GM12878 (cell line): ENCODE results near the gene CARMIL3. TPM values are rescaled to one million over a fixed set of nuclear protein-coding genes. Genes with fewer than 3 reads are reported as not detected.

Source experiments
- ATAC-seq: fragments of 200-7000 bp; cut with Tn5 transposase; 3 replicates; pipeline ENCODE4 v1.9.1; 2020; ENCODE audit warnings: mild to moderate bottlenecking, moderate library complexity
- BruUV-seq: library from RNA; stranded (reverse); fragments of 400-500 nt; replicated peaks from 2 replicates; lab custom pipeline; 2021; lab: Mats Ljungman, UMichigan
- CTCF ChIA-PET: fragments of 300-600 bp; sonication (Branson Sonifier 250); formaldehyde crosslinking; extraction: SDS; loops from one replicate; lab custom pipeline; 2021; ENCODE audit warnings: inconsistent platforms; lab: Yijun Ruan, JAX
- POLR2A ChIA-PET: fragments of 350-600 bp; formaldehyde crosslinking; extraction: SDS; loops from one replicate; lab custom pipeline; 2021; ENCODE audit warnings: inconsistent platforms; lab: Charles Lee
- RAD21 ChIA-PET: fragments of 300-600 bp; sonication (Branson Sonifier 250); formaldehyde crosslinking; loops from one replicate; lab custom pipeline; 2023; ENCODE audit warnings: antibody characterized with exemption; ENCODE audit not compliant: unreplicated experiment; lab: Charles Lee
- SMC1A ChIA-PET: fragments of 300-600 bp; sonication (Branson Sonifier 250); formaldehyde crosslinking; loops from one replicate; lab custom pipeline; 2023; ENCODE audit not compliant: unreplicated experiment, uncharacterized antibody; lab: Charles Lee
- DNase-seq: peaks from one replicate; pipeline ENCODE4 v3.0.0-alpha.2; 2011; ENCODE audit warnings: low read depth, low spot score
- FAIRE-seq: peaks from 3 replicates; lab custom pipeline; 2011; peaks lifted over from hg19 to GRCh38; lab: Jason Lieb, UNC
- H2AFZ ChIP-seq: 2 replicates; pipeline ENCODE4 v1.6.0; 2011; ENCODE audit warnings: low read depth, low read length, control low read depth; ENCODE audit not compliant: control insufficient read depth
- H3K27ac ChIP-seq: 2 replicates; pipeline ENCODE4 v1.5.1; 2011; ENCODE audit warnings: control low read depth; ENCODE audit not compliant: control insufficient read depth, insufficient read depth
- H3K27me3 ChIP-seq, 2 experiments: replicated peaks in 1 of 2; 2 replicates each; pipeline versions ENCODE4 v1.6.0 to v1.6.1; 2011; ENCODE audit warnings: low read length in 1 of 2; ENCODE audit not compliant: control insufficient read depth in 2 of 2, insufficient read depth in 2 of 2
- H3K36me3 ChIP-seq, 2 experiments: 2 replicates each; pipeline ENCODE4 v1.5.1; 2011; ENCODE audit warnings: low read length in 1 of 2; ENCODE audit not compliant: control insufficient read depth in 2 of 2, insufficient read depth in 2 of 2
- H3K4me1 ChIP-seq: 2 replicates; pipeline ENCODE4 v1.6.1; 2011; ENCODE audit warnings: mild to moderate bottlenecking, low read length, moderate library complexity, mixed read lengths; ENCODE audit not compliant: control insufficient read depth, insufficient read depth
- H3K4me2 ChIP-seq: 2 replicates; pipeline ENCODE4 v1.6.0; 2011; ENCODE audit warnings: control low read depth; ENCODE audit not compliant: control insufficient read depth, insufficient read depth
- H3K4me3 ChIP-seq: fragments of 200-600 bp; sonication (generic); 2 replicates; pipeline ENCODE4 v1.5.1; 2016
- H3K79me2 ChIP-seq: 2 replicates; pipeline ENCODE4 v1.6.0; 2011; ENCODE audit warnings: low read length; ENCODE audit not compliant: control insufficient read depth, insufficient read depth
- H3K9ac ChIP-seq: 2 replicates; pipeline ENCODE4 v1.8.0; 2011; ENCODE audit warnings: low read length, control low read depth, mixed read lengths; ENCODE audit not compliant: control insufficient read depth, insufficient read depth
- H3K9me3 ChIP-seq: replicated peaks from 3 replicates; pipeline ENCODE4 v1.5.1; 2011; ENCODE audit warnings: mild to moderate bottlenecking, low read length; ENCODE audit not compliant: control insufficient read depth, insufficient read depth
- H4K20me1 ChIP-seq: 2 replicates; pipeline ENCODE4 v1.6.0; 2011; ENCODE audit not compliant: control insufficient read depth, insufficient read depth
- NFIC ChIP-seq: IDR thresholded peaks from 2 replicates; pipeline ENCODE4 v1.6.1; 2012; ENCODE audit warnings: low read depth, mild to moderate bottlenecking, inconsistent platforms, low read length, moderate library complexity
- RB1 ChIP-seq: fragments of 450-650 bp; formaldehyde crosslinking; IDR thresholded peaks from 2 replicates; pipeline ENCODE4 v1.6.1; 2017; ENCODE audit warnings: mild to moderate bottlenecking, borderline replicate concordance
- SRF ChIP-seq, 2 experiments: IDR thresholded peaks; 2 replicates each; pipeline ENCODE4 v1.6.1; 2011; ENCODE audit warnings: low read depth in 2 of 2, low read length in 2 of 2, mild to moderate bottlenecking in 1 of 2, moderate library complexity in 1 of 2
- TCF3 ChIP-seq: IDR thresholded peaks from 2 replicates; pipeline ENCODE4 v1.6.1; 2012; ENCODE audit warnings: low read depth, mild to moderate bottlenecking, low read length, borderline replicate concordance; ENCODE audit not compliant: insufficient read depth
- ZBTB33 ChIP-seq: fragments of 450-650 bp; IDR thresholded peaks from 2 replicates; pipeline ENCODE4 v1.6.1; 2017; ENCODE audit warnings: mild to moderate bottlenecking
- WGBS: methylation state at CpG from one replicate; pipeline ENCODE4 v1.1.6; 2016; ENCODE audit warnings: low lambda C conversion rate; ENCODE audit not compliant: insufficient replicate concordance, insufficient coverage; ENCODE audit errors: missing lambda C conversion rate; 5-methylcytosine and 5-hydroxymethylcytosine counted together
- in situ Hi-C: fragments of 300-500 bp; cut with MboI; formaldehyde crosslinking; loops from 9 replicates; pipeline ENCODE4 v1.14.3; 2018; ENCODE audit warnings: mixed read lengths
- intact Hi-C: fragments of 100-400 bp; cut with micrococcal nuclease; formaldehyde crosslinking; loops from one replicate; pipeline ENCODE4 v1.14.2; 2022; ENCODE audit not compliant: unreplicated experiment
- polyA plus RNA-seq, 11 experiments: library from polyadenylated mRNA; depleted of rRNA in 4 of 11; unstranded in 6 of 11; stranded (reverse) in 5 of 11; fragments of >200 nt; fragmentation: Nextera tagmentation in 4 of 11; fragmentation: Illumina TruSeq in 1 of 11; extraction: Ambion mirVana in 4 of 11; extraction: Trizol in 1 of 11; gene quantifications; 1 replicate in 1 of 11; 2 replicates in 10 of 11; pipeline versions ENCODE4 v1.2.1 to v1.2.3, GENCODE V29; 2011 to 2016; ENCODE audit warnings: inconsistent platforms in 2 of 11, missing spikeins in 2 of 11, low read depth in 1 of 11
- total RNA-seq, 4 experiments: library from RNA; depleted of rRNA in 3 of 4; stranded (reverse); fragments of >200 nt in 3 of 4; fragmentation: Illumina TruSeq in 1 of 4; extraction: Trizol in 1 of 4; gene quantifications; 2 replicates each; pipeline versions ENCODE4 v1.2.1 to v1.2.3, GENCODE V29; 2013 to 2021

The CARMIL3 gene
- total and polyA plus RNA-seq, 10 of the 15 experiments (the other 5 are each of a cell fraction or from before 2014, with no cell fraction given), result 0.09 to 0.32 (median 0.25) TPM; not detected in 3

GRCh38 chr14:24094841-24095270 lies 43.0 kb downstream of the CARMIL3 start:
- CTCF ChIA-PET, result interaction anchor here (0.7 to 11.2 kb wide), 11 partner anchors 9 to 506 kb away, joined by 3 to 294 read pairs (median 7); partner anchors contain the start of genes DCAF11, IRF9, NRL and PSME2
- TF ChIP-seq ZBTB33 (no peak), RB1 (0 out of 2 replicates have a peak, but pooled peaks have one; percentile 7), SRF (IDR thresholded peaks at IDR 0.05; ENCODE audit: low read depth in 2 of 2, low read length in 2 of 2) (no peak), NFIC (0 out of 2 replicates have a peak, but pooled peaks have one; percentile 49), TCF3 (0 out of 2 replicates have a peak, but pooled peaks have one; percentile 7)
- intact Hi-C loops (loop anchor here (1.0 to 5.0 kb wide), 3 partner anchors 19 to 202 kb away; partner anchors contain the start of genes DCAF11, DHRS1, IRF9 and NOP9), in situ Hi-C loops (loop anchor here (5.0 kb wide), 2 partner anchors 38 to 118 kb away; no protein-coding TSS in a partner anchor)
- Histone ChIP-seq H3K4me3 (peak overlapping the region; percentile 98), H3K79me2 (peaks cover 24% of the 10 kb centered on the region), H4K20me1 (no peaks in the 10 kb centered on the region), H2AFZ (peak overlapping the region; percentile 36; the same call in 1 of the 2 replicates), H3K36me3 (peaks cover 0 to 11% of the 10 kb centered on the region in 2 experiments; a peak in 2 of 4 replicates), H3K9me3 (no peaks in the 10 kb centered on the region), H3K9ac (peak overlapping the region; percentile 100), H3K27me3 (no peaks in the 10 kb centered on the region), H3K4me2 (peak overlapping the region; percentile 64), H3K27ac (peak overlapping the region; percentile 99), H3K4me1 (0 out of 2 replicates have a peak, but pooled peaks cover 3% of the 10 kb centered on the region)
- FAIRE-seq, result no peak
- DNase-seq, result no peak
- WGBS, result 1% methylated on average over 14 of the region's 14 CpGs
- POLR2A ChIA-PET, result interaction anchor here (1.0 to 6.8 kb wide), 14 partner anchors 10 to 148 kb away, joined by 3 to 90 read pairs (median 14); partner anchors contain the start of genes CARMIL3, DCAF11, EMC9 and IRF9
- RAD21 ChIA-PET, result interaction anchor here (1.1 to 9.1 kb wide), 14 partner anchors 13 to 213 kb away, joined by 3 to 153 read pairs (median 6); partner anchors contain the start of genes CARMIL3, CIDEB, DCAF11 and IPO4
- BruUV-seq, result TSS peak; percentile 89
- SMC1A ChIA-PET, result interaction anchor here (0.6 to 9.2 kb wide), 11 partner anchors 11 to 148 kb away, joined by 3 to 195 read pairs (median 7); partner anchors contain the start of genes DCAF11, IPO4, IRF9 and NRL
- ATAC-seq, result peak; percentile 1
